OCI-LY1 (cell line): ENCODE results near the gene NEGR1.

ENCODE experiments used
- H2AFZ ChIP-seq: fragments of 200-600 bp; sonication (generic), shearing (Covaris generic); 2 replicates; pipeline ENCODE4 v1.6.0; 2014; ENCODE audit warnings: antibody characterized with exemption, mild to moderate bottlenecking, low read length
- H3F3A ChIP-seq: fragments of 200-600 bp; sonication (generic), shearing (Covaris generic); 2 replicates; pipeline ENCODE4 v1.6.0; 2014; ENCODE audit warnings: mild to moderate bottlenecking, antibody characterized with exemption, low read length, moderate library complexity; ENCODE audit not compliant: insufficient read depth
- H3K27ac ChIP-seq: fragments of 200-600 bp; sonication (generic); 2 replicates; pipeline ENCODE4 v1.5.1; 2014; ENCODE audit warnings: low read length, mixed run types, mild to moderate bottlenecking, low read depth; ENCODE audit not compliant: poor library complexity, severe bottlenecking
- H3K27me3 ChIP-seq: fragments of 200-600 bp; sonication (generic); 2 replicates; pipeline ENCODE4 v1.6.0; 2014; ENCODE audit warnings: antibody characterized with exemption, mild to moderate bottlenecking, low read length, moderate library complexity; ENCODE audit not compliant: insufficient read depth
- H3K36me3 ChIP-seq: fragments of 200-600 bp; sonication (generic); 2 replicates; pipeline ENCODE4 v1.6.1; 2014; ENCODE audit warnings: mild to moderate bottlenecking, antibody characterized with exemption, low read length, moderate library complexity, mixed read lengths; ENCODE audit not compliant: insufficient read depth
- H3K4me1 ChIP-seq: fragments of 200-600 bp; sonication (generic); 2 replicates; pipeline ENCODE4 v1.5.1; 2014; ENCODE audit warnings: mild to moderate bottlenecking, low read length, moderate library complexity; ENCODE audit not compliant: insufficient read depth, severe bottlenecking
- H3K4me2 ChIP-seq: fragments of 200-600 bp; sonication (generic), shearing (Covaris generic); 2 replicates; pipeline ENCODE4 v1.6.1; 2014; ENCODE audit warnings: low read length
- H3K4me3 ChIP-seq: fragments of 200-600 bp; sonication (generic); 2 replicates; pipeline ENCODE4 v1.5.1; 2014; ENCODE audit warnings: low read length, low read depth, mild to moderate bottlenecking, mixed read lengths; ENCODE audit not compliant: poor library complexity, severe bottlenecking
- H3K79me2 ChIP-seq: fragments of 200-600 bp; shearing (Covaris generic); 2 replicates; pipeline ENCODE4 v1.6.1; 2016; ENCODE audit warnings: mixed run types, low read length, mixed read lengths; ENCODE audit not compliant: insufficient read depth
- H3K9ac ChIP-seq: fragments of 200-600 bp; sonication (generic), shearing (Covaris generic); 2 replicates; pipeline ENCODE4 v1.6.1; 2014; ENCODE audit warnings: mild to moderate bottlenecking, low read length, mixed read lengths
- H3K9me2 ChIP-seq: fragments of 200-600 bp; sonication (generic), shearing (Covaris generic); 2 replicates; pipeline ENCODE4 v1.6.1; 2014; ENCODE audit warnings: low read depth, mild to moderate bottlenecking, low read length, mixed read lengths
- H3K9me3 ChIP-seq: fragments of 200-600 bp; shearing (Covaris generic); 2 replicates; pipeline ENCODE4 v1.6.1; 2014; ENCODE audit warnings: low read length, mixed read lengths
- H4K20me1 ChIP-seq: fragments of 200-600 bp; sonication (generic), shearing (Covaris generic); 2 replicates; pipeline ENCODE4 v1.6.0; 2016; ENCODE audit warnings: mild to moderate bottlenecking, low read length; ENCODE audit not compliant: insufficient read depth
- CTCF ChIP-seq: fragments of 200-600 bp; sonication (generic), shearing (Covaris generic); IDR thresholded peaks from 2 replicates; pipeline ENCODE4 v1.5.1; 2017; ENCODE audit warnings: mild to moderate bottlenecking, antibody characterized with exemption, low read length, moderate library complexity, mixed read lengths
- EZH2 ChIP-seq: fragments of 200-600 bp; sonication (generic), shearing (Covaris generic); IDR thresholded peaks from 2 replicates; pipeline ENCODE4 v1.8.0; 2017; ENCODE audit warnings: borderline replicate concordance, mixed run types, mild to moderate bottlenecking, antibody characterized with exemption, low read length, moderate library complexity, mixed read lengths

Gene NEGR1

GRCh38 chr1:71785000-71785399 lies 497.3 kb downstream of the NEGR1 start:
- no peaks in the 10 kb centered on the region for H3K36me3 ChIP-seq
- H3K9me3 ChIP-seq: no peaks in the 10 kb centered on the region
- H3K4me1 ChIP-seq: no peaks in the 10 kb centered on the region
- TF ChIP-seq EZH2: no peak
- no peak for TF ChIP-seq CTCF
- no peaks in the 10 kb centered on the region for H3K27me3 ChIP-seq
- H3F3A ChIP-seq: no peaks in the 10 kb centered on the region
- H3K9me2 ChIP-seq: no peaks in the 10 kb centered on the region
- H3K4me2 ChIP-seq: no peak overlapping the region
- H4K20me1 ChIP-seq: no peaks in the 10 kb centered on the region
- no peak overlapping the region for H2AFZ ChIP-seq
- no peaks in the 10 kb centered on the region for H3K79me2 ChIP-seq
- no peak overlapping the region for H3K9ac ChIP-seq
- no peak overlapping the region for H3K4me3 ChIP-seq
- H3K27ac ChIP-seq: no peak overlapping the region

GRCh38 chr1:71784241-71784640 lies 498.1 kb downstream of the NEGR1 start:
- H3K4me1 ChIP-seq: no peaks in the 10 kb centered on the region
- no peak overlapping the region for H3K4me2 ChIP-seq
- H4K20me1 ChIP-seq: no peaks in the 10 kb centered on the region
- H3K9me3 ChIP-seq: no peaks in the 10 kb centered on the region
- no peak overlapping the region for H3K27ac ChIP-seq
- no peaks in the 10 kb centered on the region for H3F3A ChIP-seq
- no peaks in the 10 kb centered on the region for H3K36me3 ChIP-seq
- H3K79me2 ChIP-seq: no peaks in the 10 kb centered on the region
- H3K4me3 ChIP-seq: no peak overlapping the region
- no peak overlapping the region for H3K9ac ChIP-seq
- TF ChIP-seq EZH2: no peak
- no peak for TF ChIP-seq CTCF
- no peaks in the 10 kb centered on the region for H3K9me2 ChIP-seq
- no peak overlapping the region for H2AFZ ChIP-seq
- H3K27me3 ChIP-seq: no peaks in the 10 kb centered on the region

- H3K9ac ChIP-seq: no peak overlapping the region
- H3K27ac ChIP-seq: no peak overlapping the region
- no peak overlapping the region for H2AFZ ChIP-seq
- no peaks in the 10 kb centered on the region for H3K4me1 ChIP-seq
- no peak for TF ChIP-seq EZH2
- no peak for TF ChIP-seq CTCF
- H3F3A ChIP-seq: no peaks in the 10 kb centered on the region
- no peaks in the 10 kb centered on the region for H3K9me2 ChIP-seq
- H3K4me2 ChIP-seq: no peak overlapping the region
- H3K9me3 ChIP-seq: no peaks in the 10 kb centered on the region
- no peak overlapping the region for H3K4me3 ChIP-seq
- H4K20me1 ChIP-seq: no peaks in the 10 kb centered on the region
- H3K27me3 ChIP-seq: no peaks in the 10 kb centered on the region
- no peaks in the 10 kb centered on the region for H3K79me2 ChIP-seq
- no peaks in the 10 kb centered on the region for H3K36me3 ChIP-seq
These were observed 499.3 kb downstream of the NEGR1 start for GRCh38 chr1:71783071-71783470.
